GM19238 (cell line): ENCODE measurements around the gene FAM110D.

Experiments
- DNase-seq: peaks from one replicate; pipeline ENCODE4 v3.0.0; 2011; ENCODE audit warnings: low spot score; ENCODE audit not compliant: insufficient read length

FAM110D gene

GRCh38 chr1:26187882-26188281, 29.0 kb downstream of the FAM110D start:
- no peak for DNase-seq

DNA sequence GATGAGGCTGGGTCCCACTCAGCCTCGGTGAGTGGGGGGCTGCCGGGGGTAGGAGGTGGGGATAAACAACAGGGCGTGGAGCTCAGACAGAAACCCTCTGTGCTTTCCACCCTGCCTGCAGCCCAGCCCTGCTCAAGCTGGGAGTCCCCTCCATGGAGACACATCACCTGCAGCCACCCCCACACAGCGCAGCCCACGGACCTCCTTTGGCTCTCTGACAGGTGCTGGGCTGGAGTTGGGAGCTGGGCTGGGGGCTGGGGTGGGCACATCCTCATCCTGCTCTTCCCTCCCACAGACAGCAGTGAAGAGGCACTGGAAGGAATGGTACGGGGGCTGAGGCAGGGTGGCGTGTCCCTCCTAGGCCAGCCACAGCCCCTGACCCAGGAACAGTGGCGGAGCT, 29.6 kb downstream of the FAM110D start:
- no peak for DNase-seq

GRCh38 chr1:26189331-26189730, 30.5 kb downstream of the FAM110D start:
- no peak for DNase-seq

- no peak for DNase-seq
Measured at GRCh38 chr1:26189751-26190275, 30.9 kb downstream of the FAM110D start.

GRCh38 chr1:26190373-26190987, 31.6 kb downstream of the FAM110D start, which contains the start of gene CATSPER4:
TSS of gene CATSPER4 (plus strand) at chr1:26190602. CDS start at chr1:26190628, 26 bp downstream.
- DNase-seq, result no peak

DNA sequence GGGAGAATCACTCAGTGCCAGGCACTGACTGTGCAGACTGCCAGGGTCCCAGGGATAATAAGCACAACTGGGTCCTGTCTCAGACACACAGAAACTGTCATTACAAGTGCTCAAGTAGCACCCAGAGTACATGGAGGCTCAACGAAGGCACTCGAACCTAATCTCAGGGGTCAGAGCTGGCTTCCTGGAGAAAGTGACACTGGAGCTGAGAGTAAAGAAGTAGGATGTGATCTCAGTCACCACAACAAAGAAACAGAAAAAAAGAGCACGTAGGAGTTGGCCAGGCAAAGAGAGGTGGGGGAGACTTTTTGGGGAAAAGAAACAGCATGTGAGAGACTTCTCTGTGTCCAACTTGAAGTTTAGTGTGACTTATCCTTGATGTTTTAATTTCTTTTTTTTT, 32.9 kb downstream of the FAM110D start:
- no peak for DNase-seq

DNA sequence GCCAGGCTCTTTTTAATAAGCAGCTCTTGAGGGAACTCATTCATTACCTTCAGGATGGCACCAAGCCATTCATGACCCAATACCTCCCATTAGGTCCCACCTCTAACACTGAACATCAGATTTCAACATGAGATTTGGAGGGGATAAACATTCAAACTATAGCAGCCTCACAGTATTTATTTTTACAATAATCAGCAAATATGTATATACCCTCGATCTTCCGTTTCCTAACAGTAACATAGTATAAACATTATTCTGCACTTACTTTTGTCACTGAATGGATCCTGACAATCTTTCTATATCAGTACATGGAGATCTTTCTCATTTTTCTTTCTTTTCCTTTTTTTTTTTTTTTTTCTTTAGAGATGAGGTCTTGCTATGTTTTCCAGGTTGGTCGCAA, 36.9 kb downstream of the FAM110D start:
- DNase-seq, result no peak

DNA sequence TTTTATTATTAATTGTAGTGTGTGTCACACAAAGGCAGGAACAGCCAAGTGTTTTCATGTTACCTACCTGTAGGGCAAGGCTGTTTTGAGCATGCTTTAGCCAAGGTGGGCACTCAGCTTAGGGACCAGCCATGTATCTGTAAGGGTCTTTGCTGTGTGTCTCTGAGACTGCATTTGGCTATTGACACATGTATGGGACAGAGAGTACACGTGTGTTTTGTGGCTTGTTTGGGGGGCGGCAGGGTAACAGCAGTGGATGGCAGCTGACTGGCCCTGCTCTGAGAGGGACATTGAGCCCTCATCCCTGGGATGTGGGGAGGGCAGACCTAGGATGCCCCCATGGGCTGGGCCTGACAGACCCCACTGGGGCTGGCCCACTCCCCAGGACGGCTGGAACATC, 38.4 kb downstream of the FAM110D start:
- no peak for DNase-seq

DNA sequence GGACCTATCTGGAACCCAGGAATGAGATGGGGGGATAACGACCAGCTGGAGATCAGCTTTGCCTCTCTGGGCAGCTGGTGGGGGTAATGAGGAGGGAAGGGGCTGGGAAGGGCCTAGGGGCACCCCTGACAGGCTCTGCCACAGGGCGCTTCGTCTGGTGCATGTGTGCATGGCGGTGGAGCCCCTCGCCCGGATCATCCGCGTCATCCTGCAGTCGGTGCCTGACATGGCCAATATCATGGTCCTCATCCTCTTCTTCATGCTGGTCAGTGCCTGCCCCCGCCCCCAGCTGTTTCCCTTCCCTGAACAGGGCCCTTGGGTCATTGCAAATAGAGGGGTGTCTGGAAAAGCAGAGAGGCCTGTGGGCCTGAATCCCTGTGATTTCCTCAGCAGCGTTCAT, 38.9 kb downstream of the FAM110D start:
- DNase-seq, result no peak

DNA sequence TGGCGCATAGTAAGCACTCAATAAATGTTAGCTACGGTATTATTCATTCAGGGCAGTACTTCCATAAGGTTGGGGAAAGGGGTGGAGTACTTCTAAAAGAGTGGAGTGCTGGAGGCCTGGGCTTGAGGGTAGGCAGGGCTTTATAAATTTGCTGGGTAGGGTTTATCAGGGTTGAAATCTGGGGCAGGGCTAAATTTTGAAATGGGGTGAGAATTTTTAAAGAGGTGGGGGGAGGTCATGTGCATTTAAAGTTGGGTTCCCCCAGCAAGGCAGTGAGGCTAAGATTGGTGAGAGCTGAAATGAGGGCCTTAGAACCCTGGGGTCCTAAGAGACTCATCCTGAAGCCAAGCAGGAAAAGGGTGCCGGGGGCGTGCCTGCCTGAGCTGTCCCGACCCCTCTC, 41.5 kb downstream of the FAM110D start:
- DNase-seq, result no peak

GRCh38 chr1:26203642-26204318, 44.9 kb downstream of the FAM110D start:
- DNase-seq, result no peak

DNA sequence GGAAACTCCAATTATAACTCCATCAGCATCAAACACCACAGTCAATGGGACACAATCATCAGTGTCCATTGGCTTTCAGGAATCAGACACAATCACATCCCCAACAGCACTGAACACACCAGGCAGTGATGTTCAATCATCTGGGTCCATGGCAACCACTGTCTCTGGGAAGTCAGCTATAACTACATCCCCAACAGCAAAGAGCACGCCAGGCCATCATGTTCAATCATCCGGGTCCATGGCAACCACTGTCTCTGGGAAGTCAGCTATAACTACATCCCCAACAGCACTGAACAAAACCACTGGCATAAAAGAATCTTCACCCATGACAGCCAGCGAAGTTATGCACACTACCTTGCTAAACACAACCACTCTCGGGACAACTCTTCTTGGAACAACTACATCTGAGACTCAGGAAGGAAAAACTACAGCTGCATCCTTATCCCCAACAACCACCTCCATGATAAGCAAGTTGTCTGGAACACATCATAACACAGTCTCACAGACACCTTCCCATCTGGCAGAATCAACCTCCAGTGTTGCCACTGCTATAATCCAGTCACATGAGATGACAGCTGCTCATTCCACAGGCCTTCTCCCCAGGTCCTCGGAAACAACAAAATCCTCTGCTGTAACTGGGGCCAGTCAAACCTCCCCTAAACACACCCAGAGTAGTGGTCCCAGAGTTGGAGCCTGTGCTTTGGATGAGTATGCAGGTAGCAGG, 51.4 kb downstream of the FAM110D start:
- no peak for DNase-seq

- DNase-seq, result no peak
Measured at GRCh38 chr1:26212726-26213125, 53.8 kb downstream of the FAM110D start.

GRCh38 chr1:26213335-26213905, 54.5 kb downstream of the FAM110D start:
- no peak for DNase-seq
